ENCODE data around the gene KIF12.
"Not testable (repeated sequence)": the region's sequence is repeated elsewhere in the genome, so short reads cannot be mapped to it uniquely, and the experiment has no call there.

The KIF12 gene

DNA sequence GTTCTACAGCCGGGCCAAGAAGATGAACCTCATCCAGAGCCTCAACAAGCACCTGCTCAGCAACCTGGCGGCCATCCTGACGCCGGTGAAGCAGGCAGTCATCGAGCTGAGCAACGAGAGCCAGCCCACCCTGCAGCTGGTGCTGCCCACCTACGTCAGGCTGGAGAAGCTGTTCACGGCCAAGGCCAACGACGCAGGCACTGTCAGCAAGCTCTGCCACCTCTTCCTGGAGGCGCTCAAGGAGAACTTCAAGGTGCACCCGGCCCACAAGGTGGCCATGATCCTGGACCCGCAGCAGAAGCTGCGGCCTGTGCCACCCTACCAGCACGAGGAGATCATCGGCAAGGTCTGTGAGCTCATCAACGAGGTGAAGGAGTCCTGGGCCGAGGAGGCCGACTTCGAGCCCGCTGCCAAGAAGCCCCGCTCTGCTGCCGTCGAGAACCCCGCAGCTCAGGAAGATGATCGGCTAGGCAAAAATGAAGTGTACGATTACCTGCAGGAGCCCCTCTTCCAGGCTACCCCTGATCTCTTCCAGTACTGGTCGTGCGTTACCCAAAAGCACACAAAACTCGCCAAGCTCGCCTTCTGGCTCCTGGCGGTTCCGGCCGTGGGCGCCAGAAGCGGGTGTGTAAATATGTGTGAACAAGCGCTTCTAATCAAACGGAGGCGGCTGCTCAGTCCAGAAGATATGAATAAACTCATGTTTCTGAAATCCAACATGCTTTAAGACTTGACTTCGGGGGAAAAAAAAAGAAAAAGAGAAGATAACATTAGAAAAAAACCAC lies 49.5 kb downstream of the KIF12 start:
- TF ChIP-seq, protein P1, sequence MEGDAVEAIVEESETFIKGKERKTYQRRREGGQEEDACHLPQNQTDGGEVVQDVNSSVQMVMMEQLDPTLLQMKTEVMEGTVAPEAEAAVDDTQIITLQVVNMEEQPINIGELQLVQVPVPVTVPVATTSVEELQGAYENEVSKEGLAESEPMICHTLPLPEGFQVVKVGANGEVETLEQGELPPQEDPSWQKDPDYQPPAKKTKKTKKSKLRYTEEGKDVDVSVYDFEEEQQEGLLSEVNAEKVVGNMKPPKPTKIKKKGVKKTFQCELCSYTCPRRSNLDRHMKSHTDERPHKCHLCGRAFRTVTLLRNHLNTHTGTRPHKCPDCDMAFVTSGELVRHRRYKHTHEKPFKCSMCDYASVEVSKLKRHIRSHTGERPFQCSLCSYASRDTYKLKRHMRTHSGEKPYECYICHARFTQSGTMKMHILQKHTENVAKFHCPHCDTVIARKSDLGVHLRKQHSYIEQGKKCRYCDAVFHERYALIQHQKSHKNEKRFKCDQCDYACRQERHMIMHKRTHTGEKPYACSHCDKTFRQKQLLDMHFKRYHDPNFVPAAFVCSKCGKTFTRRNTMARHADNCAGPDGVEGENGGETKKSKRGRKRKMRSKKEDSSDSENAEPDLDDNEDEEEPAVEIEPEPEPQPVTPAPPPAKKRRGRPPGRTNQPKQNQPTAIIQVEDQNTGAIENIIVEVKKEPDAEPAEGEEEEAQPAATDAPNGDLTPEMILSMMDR (IDR thresholded peaks at IDR 0.05; ENCODE audit: low read depth, low read length): no peak
- Histone ChIP-seq H3K36me3 (no peaks in the 10 kb centered on the region), H3K27me3 (ENCODE audit: insufficient read depth, low read depth, severe bottlenecking) (no peaks in the 10 kb centered on the region), H3K9me3 (ENCODE audit: severe bottlenecking) (no peaks in the 10 kb centered on the region), H3K4me3 (ENCODE audit: low read depth, low read length) (no peak overlapping the region), H3K27ac (no peak overlapping the region)
- DNase-seq: no peak

DNA sequence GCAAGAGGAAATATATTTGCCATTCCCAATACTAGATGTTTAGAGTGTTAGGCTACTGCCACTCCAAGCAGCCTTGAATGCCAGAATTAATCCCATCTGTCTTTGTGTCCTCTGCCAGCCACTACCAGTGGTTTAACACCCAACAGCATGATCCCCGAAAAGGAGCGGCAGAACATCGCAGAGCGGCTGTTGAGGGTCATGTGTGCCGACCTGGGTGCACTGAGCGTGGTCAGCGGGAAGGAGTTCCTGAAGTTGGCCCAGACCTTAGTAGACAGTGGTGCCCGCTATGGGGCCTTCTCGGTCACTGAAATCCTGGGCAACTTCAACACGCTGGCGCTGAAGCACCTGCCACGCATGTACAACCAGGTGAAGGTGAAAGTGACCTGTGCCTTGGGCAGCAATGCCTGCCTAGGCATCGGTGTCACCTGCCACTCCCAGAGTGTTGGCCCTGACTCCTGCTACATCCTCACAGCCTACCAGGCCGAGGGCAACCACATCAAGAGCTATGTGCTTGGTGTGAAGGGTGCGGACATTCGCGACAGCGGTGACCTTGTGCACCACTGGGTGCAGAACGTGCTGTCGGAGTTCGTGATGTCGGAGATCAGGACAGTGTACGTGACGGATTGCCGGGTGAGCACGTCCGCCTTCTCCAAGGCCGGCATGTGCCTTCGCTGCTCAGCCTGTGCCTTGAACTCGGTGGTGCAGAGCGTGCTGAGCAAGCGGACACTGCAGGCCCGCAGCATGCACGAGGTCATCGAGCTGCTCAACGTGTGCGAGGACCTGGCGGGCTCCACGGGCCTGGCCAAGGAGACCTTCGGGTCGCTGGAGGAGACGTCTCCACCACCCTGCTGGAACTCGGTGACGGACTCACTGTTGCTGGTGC lies 50.3 kb downstream of the KIF12 start:
- H3K27me3 ChIP-seq (ENCODE audit: insufficient read depth, low read depth, severe bottlenecking): no peaks in the 10 kb centered on the region
- TF ChIP-seq, protein P1 (IDR thresholded peaks at IDR 0.05; ENCODE audit: low read depth, low read length): no peak
- no peaks in the 10 kb centered on the region for H3K9me3 ChIP-seq (ENCODE audit: severe bottlenecking)
- no peaks in the 10 kb centered on the region for H3K36me3 ChIP-seq
- H3K4me3 ChIP-seq (ENCODE audit: low read depth, low read length): no peak overlapping the region
- DNase-seq: no peak
- H3K27ac ChIP-seq: no peak overlapping the region

GRCh38 chr9:114047717-114048116 lies 51.4 kb downstream of the KIF12 start:
- Histone ChIP-seq H3K36me3 (no peaks in the 10 kb centered on the region), H3K9me3 (ENCODE audit: severe bottlenecking) (no peaks in the 10 kb centered on the region), H3K27ac (no peak overlapping the region), H3K4me3 (ENCODE audit: low read depth, low read length) (no peak overlapping the region), H3K27me3 (ENCODE audit: insufficient read depth, low read depth, severe bottlenecking) (no peaks in the 10 kb centered on the region)
- peak; percentile 70 for DNase-seq
- TF ChIP-seq, protein P1 (IDR thresholded peaks at IDR 0.05; ENCODE audit: low read depth, low read length): peak; percentile 89

- no peaks in the 10 kb centered on the region for H3K27me3 ChIP-seq (ENCODE audit: insufficient read depth, low read depth, severe bottlenecking)
- TF ChIP-seq, protein P1 (IDR thresholded peaks at IDR 0.05; ENCODE audit: low read depth, low read length): no peak
- H3K4me3 ChIP-seq (ENCODE audit: low read depth, low read length): no peak overlapping the region
- H3K36me3 ChIP-seq: no peaks in the 10 kb centered on the region
- H3K9me3 ChIP-seq (ENCODE audit: severe bottlenecking): no peaks in the 10 kb centered on the region
- no peak for DNase-seq
- H3K27ac ChIP-seq: no peak overlapping the region
Measured at GRCh38 chr9:114046875-114047274, 52.2 kb downstream of the KIF12 start.

- H3K36me3 ChIP-seq: no peaks in the 10 kb centered on the region
- DNase-seq: no peak
- TF ChIP-seq, protein P1 (IDR thresholded peaks at IDR 0.05; ENCODE audit: low read depth, low read length): no peak
- H3K27me3 ChIP-seq (ENCODE audit: insufficient read depth, low read depth, severe bottlenecking): no peaks in the 10 kb centered on the region
- no peaks in the 10 kb centered on the region for H3K9me3 ChIP-seq (ENCODE audit: severe bottlenecking)
- no peak overlapping the region for H3K27ac ChIP-seq
- no peak overlapping the region for H3K4me3 ChIP-seq (ENCODE audit: low read depth, low read length)
Measured at GRCh38 chr9:114046237-114046755, 52.8 kb downstream of the KIF12 start.

DNA sequence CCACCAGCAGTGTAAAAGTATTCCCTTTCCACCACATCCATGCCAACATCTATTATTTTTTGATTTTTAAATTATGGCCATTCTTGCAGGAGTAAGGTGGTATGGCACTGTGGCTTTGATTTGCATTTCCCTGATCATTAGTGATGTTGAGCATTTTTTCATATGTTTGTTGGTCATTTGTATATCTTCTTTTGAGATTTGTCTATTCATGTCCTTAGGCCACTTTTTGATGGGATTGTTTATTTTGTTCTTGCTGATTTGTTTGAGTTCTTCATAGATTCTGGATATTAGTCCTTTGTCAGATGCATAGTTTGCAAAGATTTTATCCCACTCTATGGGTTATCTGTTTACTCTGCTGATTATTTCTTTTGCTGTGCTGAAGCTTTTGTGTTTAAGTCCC lies 55.4 kb downstream of the KIF12 start:
- H3K36me3 ChIP-seq; H3K27me3 ChIP-seq (ENCODE audit: insufficient read depth, low read depth, severe bottlenecking); H3K27ac ChIP-seq; H3K4me3 ChIP-seq (ENCODE audit: low read depth, low read length); H3K9me3 ChIP-seq (ENCODE audit: severe bottlenecking); DNase-seq: not testable (repeated sequence)
